Measurements from ENCODE around the gene TCP10L. TPM values are rescaled to one million over a fixed set of nuclear protein-coding genes. Genes with fewer than 3 reads are reported as not detected.
A peak's percentile ranks its signal among the peaks of the same experiment; 100 is the strongest.

Gene TCP10L
- total and polyA plus RNA-seq, 2 of the 13 experiments (the other 11 are each of a cell fraction or from before 2014, with no cell fraction given), result 0.90 to 2.4 TPM

DNA sequence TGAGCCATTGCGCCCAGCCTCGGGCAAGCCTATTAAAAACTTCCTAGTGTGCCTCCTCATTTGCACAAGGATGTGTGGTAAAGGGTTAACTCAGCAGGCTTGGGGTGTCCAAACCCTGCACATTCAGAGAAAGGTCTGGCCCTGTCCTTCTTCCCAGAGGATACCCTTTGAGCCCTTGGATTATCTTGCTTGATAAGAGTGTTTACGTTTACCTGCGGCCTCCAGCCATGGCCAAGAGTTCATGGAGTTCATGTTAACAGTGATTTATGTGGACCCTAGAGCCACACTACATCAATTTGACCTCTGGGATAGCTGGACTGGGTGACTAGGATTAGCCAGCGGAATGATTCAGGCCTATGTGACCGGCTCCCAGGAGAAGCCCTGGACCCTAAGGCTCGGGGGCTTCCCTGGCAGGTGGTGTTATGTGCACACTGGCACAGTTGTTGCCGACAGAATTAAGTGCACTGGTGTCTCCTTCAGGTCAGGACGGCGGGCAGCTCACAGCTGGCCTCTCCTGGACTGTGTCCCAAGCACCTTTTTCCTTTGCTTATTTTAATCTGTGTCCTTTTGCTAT, 7.7 kb upstream of the TCP10L start (continued):
- peak; percentile 99 for TF ChIP-seq KDM6A (CRISPR knock-in tag; IDR thresholded peaks at IDR 0.05; ENCODE audit: low read depth)
- no peak for TF ChIP-seq ZFP62 (CRISPR knock-in tag; IDR thresholded peaks at IDR 0.05)
- TF ChIP-seq SALL2 (CRISPR knock-in tag; IDR thresholded peaks at IDR 0.05), result no peak
- no peak for TF ChIP-seq ZNF549 (CRISPR knock-in tag; IDR thresholded peaks at IDR 0.05)
- TF ChIP-seq, protein P1, sequence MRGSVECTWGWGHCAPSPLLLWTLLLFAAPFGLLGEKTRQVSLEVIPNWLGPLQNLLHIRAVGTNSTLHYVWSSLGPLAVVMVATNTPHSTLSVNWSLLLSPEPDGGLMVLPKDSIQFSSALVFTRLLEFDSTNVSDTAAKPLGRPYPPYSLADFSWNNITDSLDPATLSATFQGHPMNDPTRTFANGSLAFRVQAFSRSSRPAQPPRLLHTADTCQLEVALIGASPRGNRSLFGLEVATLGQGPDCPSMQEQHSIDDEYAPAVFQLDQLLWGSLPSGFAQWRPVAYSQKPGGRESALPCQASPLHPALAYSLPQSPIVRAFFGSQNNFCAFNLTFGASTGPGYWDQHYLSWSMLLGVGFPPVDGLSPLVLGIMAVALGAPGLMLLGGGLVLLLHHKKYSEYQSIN (CRISPR knock-in tag; IDR thresholded peaks at IDR 0.05; ENCODE audit: borderline replicate concordance), result no peak
- peak; percentile 82; the same call in 1 of the 2 replicates for TF ChIP-seq HOXA9 (CRISPR knock-in tag; IDR thresholded peaks at IDR 0.05; ENCODE audit: borderline replicate concordance)
- peak; percentile 66; the same call in 1 of the 2 replicates for TF ChIP-seq WIZ (CRISPR knock-in tag; IDR thresholded peaks at IDR 0.05)
- TF ChIP-seq RXRB (CRISPR knock-in tag; IDR thresholded peaks at IDR 0.05; ENCODE audit: borderline replicate concordance), result peak; percentile 99
- peak; percentile 17; the same call in 1 of the 2 replicates for TF ChIP-seq ARHGAP35 (CRISPR knock-in tag; IDR thresholded peaks at IDR 0.05; ENCODE audit: borderline replicate concordance)
- peak; percentile 96 for TF ChIP-seq ESRRA (CRISPR knock-in tag; IDR thresholded peaks at IDR 0.05; ENCODE audit: low read depth)
- TF ChIP-seq ZNF282 (IDR thresholded peaks at IDR 0.05; ENCODE audit: partially characterized antibody), result no peak
- TF ChIP-seq CHD4 (IDR thresholded peaks at IDR 0.05; ENCODE audit: borderline replicate concordance, low read length), result peak; percentile 81; the same call in 1 of the 2 replicates
- peak; percentile 71; the same call in 1 of the 2 replicates for TF ChIP-seq ZNF264 (CRISPR knock-in tag; IDR thresholded peaks at IDR 0.05)
- no peak for TF ChIP-seq ZNF800 (CRISPR knock-in tag; IDR thresholded peaks at IDR 0.05)
- no peak for TF ChIP-seq ZNF432 (CRISPR knock-in tag; IDR thresholded peaks at IDR 0.05; ENCODE audit: borderline replicate concordance)
- peak; percentile 54; the same call in 1 of the 2 replicates for TF ChIP-seq NCOA1 (CRISPR knock-in tag; IDR thresholded peaks at IDR 0.05)
- TF ChIP-seq ONECUT2 (CRISPR knock-in tag; IDR thresholded peaks at IDR 0.05), result 0 out of 2 replicates have a peak, but pooled peaks have one; percentile 23
- TF ChIP-seq ZNF562 (CRISPR knock-in tag; IDR thresholded peaks at IDR 0.05; ENCODE audit: borderline replicate concordance), result no peak
- TF ChIP-seq, protein P2, sequence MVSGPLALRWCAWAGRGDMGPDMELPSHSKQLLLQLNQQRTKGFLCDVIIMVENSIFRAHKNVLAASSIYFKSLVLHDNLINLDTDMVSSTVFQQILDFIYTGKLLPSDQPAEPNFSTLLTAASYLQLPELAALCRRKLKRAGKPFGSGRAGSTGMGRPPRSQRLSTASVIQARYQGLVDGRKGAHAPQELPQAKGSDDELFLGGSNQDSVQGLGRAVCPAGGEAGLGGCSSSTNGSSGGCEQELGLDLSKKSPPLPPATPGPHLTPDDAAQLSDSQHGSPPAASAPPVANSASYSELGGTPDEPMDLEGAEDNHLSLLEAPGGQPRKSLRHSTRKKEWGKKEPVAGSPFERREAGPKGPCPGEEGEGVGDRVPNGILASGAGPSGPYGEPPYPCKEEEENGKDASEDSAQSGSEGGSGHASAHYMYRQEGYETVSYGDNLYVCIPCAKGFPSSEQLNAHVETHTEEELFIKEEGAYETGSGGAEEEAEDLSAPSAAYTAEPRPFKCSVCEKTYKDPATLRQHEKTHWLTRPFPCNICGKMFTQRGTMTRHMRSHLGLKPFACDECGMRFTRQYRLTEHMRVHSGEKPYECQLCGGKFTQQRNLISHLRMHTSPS (CRISPR knock-in tag; IDR thresholded peaks at IDR 0.05; ENCODE audit: low read depth), result peak; percentile 79; the same call in 1 of the 2 replicates
- TF ChIP-seq KLF6 (CRISPR knock-in tag; IDR thresholded peaks at IDR 0.05), result no peak
- 0 out of 2 replicates have a peak, but pooled peaks have one; percentile 62 for TF ChIP-seq ZNF34 (CRISPR knock-in tag; IDR thresholded peaks at IDR 0.05; ENCODE audit: borderline replicate concordance)
- no peak for TF ChIP-seq ZNF678 (CRISPR knock-in tag; IDR thresholded peaks at IDR 0.05)
- no peak for TF ChIP-seq SP2 (CRISPR knock-in tag; IDR thresholded peaks at IDR 0.05)
- TF ChIP-seq CREB1 (IDR thresholded peaks at IDR 0.05), result no peak
- peak; percentile 76 for TF ChIP-seq CREB1 (CRISPR knock-in tag; IDR thresholded peaks at IDR 0.05)
- TF ChIP-seq ZFYVE20 (CRISPR knock-in tag; IDR thresholded peaks at IDR 0.05; ENCODE audit: borderline replicate concordance, low read depth), result no peak
- TF ChIP-seq SSRP1 (CRISPR knock-in tag; IDR thresholded peaks at IDR 0.05), result no peak
- no peak for TF ChIP-seq ZNF496 (CRISPR knock-in tag; IDR thresholded peaks at IDR 0.05; ENCODE audit: insufficient replicate concordance)

Data from HepG2 (cell line).